ENCODE measurements around the gene MYO10.

Gene MYO10

DNA sequence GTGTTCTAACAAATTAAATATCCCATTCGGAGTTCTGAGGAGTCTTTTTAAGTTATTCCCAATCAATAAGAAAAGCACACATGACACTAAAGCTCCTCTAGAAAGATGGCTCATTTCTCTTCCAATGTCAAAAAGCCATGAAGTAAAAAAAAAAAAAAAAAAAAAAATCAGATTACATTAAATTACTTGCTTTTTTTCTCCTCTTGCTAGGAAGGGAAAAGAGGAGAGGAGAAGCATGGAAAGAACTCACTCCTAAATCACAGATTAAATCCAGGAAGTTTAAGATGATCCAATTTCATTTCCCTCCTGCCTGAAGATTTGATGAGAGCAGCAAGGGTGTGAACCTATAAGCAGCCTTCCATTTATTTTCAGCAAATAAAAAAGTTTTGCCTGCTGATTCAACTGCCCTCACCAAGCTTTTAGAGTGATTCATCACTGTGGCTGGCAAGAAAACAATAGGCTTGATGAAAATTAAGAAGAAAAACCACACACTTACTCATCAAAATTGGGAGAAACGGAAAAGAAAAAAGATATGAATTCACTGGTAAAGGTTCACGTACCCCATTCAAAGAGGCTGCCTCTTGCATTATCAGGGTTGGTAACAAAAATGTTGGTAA is 19.7 kb downstream of the MYO10 start:
- DNase-seq, result no peak

DNA sequence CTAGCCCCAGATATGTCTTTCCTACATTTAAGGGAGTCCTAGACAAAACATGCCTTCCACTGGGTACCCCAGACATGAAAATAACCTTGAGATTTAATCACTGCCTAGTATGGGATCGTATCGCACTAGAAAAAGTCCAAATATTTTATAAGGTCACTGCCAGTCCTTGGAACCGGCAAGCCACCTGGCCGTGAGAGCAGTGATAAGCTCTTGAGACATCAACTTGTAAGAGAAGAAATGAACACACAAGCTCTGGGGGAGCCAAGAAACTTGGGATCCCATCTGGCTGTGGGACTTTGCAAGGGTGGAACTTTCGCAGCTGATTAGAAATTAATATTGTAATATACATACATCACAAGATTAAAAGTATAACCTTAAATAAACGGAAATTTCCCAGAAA is 21.5 kb downstream of the MYO10 start:
- DNase-seq, result no peak

DNA sequence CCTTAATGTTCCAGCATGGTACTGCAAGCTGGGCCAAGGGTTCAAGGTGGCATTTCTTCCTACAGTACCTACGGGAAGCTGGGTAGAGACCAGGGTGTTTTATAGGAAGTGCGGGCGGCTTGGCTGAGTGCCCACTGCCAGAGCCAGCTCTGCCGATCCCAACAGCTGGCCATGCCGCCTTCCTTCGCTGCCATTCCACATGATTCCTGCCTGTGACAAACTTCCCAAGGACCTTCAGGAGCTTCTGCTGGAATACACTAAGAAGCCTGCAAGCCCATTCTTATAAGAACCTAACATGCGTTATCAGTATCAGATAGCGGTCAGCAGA is 22.0 kb downstream of the MYO10 start:
- DNase-seq, result no peak

DNA sequence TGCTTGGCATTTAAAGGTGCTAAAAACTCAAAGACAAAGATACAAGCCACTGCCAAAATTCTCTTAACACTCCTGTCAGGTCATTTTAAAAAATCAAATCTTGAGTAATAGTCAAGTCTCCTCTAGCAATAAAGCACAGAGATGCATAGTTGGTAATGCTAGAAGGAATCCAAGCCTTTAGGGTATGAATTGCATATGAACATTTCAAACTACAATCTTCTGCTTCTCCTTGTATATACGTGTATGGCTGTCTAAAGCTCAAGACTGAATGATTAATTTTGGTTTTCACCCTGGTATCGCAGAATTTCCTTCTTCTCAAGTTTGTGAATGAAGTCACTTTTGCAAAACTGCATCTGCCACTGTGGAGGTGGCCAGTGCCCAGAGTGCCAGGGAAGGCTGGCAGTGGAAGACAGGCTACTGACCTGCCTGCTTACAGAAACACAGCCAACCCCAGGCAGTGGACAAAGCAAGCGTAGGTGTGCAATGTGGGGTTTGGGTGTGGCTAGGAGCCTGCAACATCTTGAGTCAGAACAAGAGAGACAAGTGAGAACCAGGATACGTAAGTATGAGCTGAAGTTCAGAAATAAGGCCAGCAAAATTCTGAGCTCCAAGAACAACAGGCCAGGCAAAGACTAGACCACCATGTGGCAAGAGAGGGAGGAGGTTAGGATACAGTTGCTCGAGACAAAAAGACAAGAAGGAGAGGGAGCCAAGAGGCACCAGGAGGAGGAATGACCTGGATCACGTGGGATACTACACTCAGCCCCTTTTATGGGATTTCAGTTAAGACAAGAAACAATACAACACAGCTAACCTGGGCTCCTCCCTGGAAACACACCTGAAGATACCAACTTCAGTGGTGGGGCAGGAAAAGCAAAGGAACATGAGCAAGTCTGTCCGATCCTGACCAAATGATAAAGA is 22.6 kb downstream of the MYO10 start:
- no peak for DNase-seq

DNA sequence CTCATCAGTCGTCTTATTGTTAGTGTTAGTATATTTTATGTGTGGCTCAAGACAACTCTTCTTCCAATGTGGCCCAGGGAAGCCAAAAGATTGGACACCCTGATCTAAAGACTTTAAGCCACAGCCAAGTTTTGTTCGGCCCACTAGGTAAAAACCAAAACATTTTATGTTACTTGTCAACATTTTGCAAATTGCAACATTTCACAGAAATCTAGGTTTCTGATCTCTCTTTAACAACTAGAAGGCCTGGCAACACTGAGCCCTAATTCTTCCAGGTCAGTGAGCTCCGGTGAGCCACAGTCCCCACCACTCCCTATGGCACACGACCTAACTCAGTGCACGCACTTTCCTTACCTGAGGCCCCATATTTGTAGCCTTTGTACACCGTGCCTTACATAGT is 24.0 kb downstream of the MYO10 start:
- no peak for DNase-seq

DNA sequence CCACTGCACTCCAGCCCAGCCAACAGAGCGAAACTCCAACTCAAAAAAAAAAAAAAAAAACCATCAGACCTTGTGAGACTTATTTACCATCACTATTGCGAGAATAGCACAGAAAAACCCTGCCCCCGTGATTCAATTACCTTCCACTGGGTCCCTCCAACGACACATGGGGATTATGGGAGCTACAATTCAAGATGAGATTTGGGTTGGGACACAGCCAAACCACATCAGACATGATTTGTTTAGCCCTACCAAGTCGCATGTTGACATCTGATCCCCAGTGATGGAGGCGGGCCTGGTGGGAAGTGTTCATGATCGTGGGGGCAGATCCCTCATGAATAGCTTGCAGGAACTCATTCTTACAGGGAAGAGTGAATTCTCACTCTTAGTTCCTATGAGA is 26.6 kb downstream of the MYO10 start:
- DNase-seq, result no peak

DNA sequence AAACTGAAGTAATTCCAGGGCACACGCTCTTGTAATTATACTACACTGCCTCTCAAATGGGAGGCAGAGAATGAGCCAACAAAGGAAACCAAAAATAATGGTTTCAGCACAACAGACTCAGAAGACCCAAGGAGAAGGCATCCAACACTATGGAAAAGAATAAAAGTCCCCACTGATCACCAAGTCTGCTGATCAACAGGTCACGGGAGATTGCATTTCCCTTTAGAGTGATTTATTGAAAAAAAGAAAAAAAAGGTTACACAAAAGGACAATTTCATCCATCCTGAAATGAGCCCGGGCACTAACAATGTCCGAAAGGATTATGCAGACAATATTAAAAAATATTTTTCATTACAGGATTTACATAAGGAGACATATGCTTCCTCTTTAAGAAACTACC is 28.8 kb downstream of the MYO10 start:
- DNase-seq, result no peak

DNA sequence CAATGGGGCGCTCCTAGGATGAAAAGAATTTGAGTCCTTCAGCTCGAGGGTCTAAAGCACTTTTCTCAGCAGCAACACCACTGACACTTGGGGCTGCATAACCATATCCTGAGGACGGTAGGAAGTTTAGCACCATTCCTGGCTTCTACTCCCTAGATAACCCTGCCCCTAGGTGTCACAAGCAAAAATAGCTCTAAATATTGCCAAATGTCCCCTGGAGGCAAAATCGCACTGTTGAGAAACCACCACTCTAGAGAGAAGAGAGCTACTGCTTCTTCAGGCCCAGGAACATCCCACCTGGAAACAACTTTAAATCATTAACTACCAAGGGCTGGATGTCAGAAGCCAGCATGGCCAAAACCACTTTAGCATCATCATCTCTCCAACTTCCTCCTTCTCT is 29.8 kb downstream of the MYO10 start:
- no peak for DNase-seq

DNA sequence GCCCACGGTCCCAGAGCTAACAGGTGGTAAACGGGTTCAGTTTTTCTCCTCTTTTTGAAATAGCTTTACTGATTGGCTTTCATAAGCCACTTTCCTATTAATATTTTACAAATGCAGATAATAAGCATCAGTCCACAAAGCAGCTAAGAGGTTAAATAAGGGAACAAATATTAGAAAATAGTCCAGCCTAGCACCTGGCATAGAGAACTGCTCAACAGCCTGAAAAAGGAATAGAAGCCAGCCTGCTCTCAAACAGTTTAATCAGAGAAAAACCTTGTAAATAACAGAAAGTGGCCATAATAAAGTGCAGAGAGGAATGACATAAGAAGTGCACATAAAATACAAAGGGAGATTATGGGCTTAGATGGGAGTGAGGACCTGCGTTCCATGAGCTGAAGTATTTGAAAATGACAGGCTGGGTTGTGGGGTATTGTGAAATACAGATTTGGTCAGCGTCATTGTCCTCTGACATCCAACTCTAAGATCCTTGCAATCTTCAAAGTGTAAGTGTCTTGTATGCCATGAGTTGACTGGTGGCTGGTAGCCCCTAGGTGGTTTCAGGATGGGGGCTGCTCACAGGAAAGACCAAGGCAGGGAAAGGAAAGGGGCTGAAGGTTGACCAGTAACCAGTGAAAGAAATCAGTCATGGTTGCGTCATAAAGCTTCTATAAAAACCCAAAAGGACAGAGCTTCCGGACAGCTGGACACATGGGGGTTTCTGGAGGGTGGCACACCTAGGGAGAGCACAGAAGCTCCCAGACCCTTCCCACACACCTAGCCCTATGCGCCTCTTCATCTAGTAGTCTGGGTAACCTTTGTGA is 32.4 kb downstream of the MYO10 start:
- no peak for DNase-seq

DNA sequence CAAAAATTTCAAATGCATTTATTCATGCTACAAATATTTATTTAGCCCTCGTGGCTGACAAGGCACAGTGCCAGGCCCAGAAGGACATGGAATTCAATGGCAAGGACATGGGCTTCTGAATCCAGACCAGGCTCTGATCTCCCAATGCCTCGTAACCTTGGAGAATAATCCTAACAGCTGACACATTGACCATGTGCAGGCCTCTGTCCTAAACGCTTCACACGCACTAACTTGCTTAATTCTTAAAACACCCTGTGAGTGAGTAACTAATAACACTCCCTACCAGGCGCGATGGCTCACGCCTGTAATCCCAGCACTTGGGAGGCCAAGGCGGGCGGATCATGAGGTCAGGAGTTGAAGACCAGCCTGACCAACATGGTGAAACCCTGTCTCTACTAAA is 33.2 kb downstream of the MYO10 start:
- no peak for DNase-seq

DNA sequence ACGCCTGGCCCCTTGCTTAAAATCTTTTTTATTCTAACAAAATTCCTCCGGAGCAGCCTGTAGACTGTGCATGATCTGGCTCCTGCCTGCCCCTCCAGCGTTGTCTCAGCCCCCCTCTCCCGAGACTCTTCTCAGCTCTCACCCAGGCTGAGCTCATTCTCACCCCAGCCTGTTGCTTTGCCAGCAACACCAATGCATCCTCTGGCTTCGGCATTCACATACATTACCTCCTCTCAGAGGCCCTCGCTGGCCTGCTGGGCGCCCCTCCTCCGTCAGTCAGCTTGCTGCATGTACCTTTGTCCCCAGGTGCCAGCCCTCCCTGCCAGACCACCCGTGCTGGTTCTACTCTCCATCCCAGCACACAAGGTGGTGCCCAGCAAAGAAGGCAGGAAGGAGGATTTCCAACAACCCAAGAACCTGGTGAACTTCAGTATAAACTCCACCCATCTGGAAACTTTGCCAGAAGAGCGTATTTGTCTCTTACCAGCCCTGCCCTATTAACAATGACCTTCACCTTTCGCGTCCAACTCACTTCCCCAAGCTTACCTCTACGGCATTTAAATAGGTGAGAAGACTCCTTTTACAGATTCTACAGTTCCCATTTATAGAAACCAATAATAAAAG is 35.0 kb downstream of the MYO10 start:
- DNase-seq, result no peak

DNA sequence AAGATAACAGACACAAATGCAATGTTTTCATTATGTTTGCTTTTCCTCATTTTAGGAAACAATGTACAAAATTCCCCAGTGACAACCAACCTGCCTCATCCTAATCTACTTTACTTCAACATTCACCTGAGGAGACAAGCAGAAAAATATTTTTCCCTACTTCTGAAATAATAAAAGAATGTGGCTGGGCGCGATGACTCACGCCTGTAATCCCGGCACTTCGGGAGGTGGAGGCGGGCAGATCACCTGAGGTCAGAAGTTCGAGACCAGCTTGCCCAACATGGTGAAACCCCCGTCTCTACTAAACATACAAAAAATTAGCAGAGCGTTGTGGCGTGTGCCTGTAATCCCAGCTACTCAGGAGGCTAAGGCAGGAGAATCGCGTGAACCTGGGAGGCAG is 36.9 kb downstream of the MYO10 start:
- DNase-seq, result no peak

DNA sequence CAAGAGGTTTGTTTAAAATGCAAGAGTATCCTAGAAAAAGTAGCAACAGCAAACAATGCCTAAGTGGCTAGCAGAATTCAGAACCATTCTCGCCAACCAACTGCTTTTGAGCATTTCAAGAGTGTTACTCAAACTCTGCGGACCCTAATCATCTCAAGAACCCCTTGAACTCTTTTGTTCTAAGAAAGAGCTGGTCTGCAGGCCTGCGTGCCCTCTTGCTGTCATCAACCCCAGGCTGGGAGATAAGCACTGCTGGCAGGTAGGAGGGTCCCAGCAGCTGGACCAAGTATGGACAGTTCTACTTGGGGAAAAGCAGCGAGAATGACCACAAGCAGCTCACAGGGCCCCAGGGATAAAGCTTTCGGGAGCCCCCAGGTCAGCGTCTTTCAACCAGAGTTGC is 38.3 kb downstream of the MYO10 start:
- DNase-seq, result no peak

DNA sequence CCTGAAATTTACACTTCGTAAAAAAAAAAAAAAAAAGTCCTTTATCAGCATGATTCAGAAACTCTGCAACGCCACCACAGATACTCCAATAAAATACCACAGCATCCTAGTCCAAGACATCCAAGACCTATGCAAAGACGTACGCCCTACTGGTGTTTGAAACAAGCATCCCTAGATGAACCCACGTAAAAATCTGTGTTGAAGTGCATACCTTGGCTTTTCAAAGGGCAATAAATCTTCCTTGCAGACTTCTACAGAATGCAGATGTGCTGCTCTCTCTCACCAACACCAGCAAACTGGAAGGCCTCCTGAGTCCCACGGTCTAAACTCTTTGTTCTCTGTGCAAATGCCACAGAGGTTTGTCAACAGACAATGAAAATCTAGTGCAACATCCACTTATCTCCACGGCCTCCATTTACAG is 38.8 kb downstream of the MYO10 start:
- DNase-seq, result no peak

DNA sequence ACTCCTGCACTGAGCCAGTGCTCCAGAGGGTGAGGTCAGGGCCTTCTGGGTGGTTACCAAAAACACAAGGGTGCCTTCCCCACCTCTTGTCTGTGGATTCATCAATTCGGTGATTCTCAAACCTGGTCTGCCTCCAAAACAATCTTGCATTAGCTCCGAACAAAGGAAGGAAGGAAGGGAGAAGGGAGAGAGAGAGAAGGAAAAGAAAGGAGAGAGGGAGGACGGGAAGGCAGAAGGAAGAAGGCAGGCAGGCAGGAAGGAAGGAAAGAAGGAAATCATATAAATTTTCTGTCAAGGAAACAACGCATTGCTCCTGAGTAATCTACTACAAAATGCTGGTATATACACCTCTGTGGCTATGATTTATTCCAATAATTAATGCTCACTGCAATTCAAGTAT is 39.3 kb downstream of the MYO10 start:
- no peak for DNase-seq

DNA sequence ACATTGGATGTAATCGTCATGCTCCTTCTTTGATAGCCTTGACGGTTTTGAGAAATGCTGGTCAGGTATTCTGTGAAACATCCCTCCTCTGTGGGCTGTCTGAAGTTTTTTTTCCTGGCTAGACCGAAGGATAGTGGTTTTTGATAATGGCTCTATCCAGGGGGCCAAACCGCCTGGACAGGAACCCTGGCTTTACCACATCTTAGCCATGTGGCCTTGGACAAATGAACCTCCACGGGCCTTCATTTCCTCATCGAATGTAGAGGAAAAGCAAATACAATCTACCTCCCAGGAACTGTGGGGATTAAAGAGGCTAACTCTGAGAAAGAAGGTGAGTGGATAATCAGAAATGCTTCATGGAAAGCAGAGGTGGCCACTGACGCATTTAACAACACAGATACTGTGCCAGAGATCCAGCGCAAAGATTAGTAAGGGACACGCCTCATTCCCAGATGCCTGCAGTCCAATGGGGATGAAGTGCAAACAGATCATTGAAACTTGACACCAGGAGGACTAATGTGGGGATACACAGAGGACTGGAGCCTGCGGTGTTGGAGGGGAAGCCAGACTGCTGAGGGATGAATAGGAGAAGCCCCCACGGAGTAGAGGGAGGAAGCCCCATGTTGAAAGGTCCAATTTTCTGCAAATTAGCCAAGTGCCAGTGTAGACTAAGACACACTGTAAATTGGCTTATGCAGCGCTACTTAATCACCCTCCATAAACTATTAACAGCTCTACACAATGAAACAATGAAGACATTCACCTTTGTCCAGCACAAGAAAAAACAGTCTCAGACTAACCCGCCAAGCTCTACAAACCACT is 41.6 kb downstream of the MYO10 start:
- DNase-seq, result no peak

DNA sequence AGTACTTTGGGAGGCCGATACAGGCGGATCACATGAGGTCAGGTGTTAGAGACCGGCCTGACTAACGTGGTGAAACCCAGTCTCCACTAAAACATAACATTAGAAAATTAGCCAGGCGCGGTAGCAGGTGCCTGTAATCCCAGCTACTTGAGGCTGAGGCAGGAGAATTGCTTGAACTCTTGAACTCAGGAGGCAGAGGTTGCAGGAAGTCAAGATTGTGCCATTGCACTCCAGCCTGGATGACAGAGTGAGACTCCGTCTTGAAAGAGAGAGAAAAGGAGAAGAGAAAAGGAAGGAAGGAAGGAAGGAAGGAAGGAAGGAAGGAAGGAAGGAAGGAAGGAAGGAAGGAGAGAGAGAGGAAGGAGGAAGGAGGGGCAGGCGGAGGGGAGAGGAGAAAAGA is 45.1 kb downstream of the MYO10 start:
- DNase-seq, result no peak

DNA sequence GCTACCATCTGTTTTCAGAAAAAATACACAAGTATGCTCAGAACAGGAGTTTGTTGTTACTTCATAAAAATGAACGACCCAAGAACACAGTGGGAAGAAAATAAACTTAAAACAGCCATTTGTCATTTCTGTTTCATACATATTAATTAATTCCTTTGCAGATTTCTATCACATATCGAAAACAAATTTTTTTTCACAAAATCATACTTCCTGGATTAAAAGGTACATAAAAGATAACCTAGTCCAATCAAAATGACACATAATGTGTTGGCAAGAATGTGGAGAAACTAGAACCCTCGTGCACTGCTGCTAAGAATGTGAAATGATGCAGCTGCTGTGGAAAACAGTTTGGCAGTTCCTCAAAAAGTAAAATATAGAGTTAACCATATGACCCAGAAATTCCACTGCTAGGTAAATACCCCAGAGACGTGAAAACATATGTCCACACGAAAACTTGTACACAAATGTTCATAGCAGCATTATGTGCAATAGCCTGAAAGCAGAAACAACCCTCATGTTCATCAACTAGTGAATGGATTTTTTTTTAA is 46.0 kb downstream of the MYO10 start:
- DNase-seq, result no peak

DNA sequence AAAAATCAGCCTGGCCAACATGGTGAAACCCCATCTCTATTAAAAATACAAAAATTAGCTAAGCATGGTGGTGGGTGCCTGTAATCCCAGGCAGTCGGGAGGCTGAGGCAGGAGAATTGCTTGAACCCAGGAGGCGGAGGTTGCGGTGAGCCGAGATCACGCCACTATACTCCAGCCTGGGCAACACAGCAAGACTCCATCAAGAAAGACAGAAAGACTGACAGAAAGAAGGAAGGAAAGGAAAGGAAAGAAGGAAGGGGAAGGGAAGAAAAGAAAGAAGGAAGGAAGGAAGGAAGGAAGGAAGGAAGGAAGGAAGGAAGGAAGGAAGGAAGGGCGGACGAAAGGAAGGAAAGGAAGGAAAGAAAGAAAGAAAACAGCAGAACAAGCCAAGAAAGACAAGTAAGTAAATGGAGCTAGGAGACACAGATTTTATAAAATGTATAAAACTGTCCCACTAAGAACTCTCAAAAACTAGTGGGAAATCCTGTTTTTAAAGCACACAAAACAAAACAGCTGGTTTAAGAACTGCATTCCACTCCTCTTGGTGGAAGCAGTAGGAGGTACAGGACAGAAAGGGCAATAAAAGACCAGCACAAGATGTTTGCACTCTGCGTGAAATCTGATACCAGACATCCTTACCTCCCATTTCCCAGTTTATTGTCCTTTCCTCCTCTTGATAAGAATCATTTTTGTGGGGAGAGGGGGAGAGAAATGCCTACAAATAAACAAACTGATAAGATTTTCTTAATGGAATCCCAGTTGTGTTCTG is 46.7 kb downstream of the MYO10 start:
- no peak for DNase-seq

DNA sequence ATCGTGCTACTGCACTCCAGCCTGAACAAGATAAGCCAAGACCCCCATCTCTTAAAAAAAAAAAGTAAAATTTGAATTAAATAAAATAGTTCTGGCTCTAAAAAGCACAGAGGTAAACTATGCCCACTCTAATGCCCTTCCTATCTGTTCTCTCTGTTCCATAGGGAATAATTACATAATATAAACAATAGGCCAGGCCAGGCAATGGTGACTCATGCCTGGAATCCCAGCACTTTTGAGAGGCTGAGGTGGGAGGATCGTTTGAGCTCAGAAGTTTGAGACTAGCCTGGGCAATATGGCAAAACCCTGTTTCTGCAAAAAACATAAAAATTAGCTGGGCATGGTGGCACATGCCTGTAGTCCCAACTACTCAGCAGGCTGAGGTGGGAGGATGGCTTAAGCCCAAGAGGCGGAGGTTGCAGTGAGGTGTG is 47.4 kb downstream of the MYO10 start:
- DNase-seq, result no peak

DNA sequence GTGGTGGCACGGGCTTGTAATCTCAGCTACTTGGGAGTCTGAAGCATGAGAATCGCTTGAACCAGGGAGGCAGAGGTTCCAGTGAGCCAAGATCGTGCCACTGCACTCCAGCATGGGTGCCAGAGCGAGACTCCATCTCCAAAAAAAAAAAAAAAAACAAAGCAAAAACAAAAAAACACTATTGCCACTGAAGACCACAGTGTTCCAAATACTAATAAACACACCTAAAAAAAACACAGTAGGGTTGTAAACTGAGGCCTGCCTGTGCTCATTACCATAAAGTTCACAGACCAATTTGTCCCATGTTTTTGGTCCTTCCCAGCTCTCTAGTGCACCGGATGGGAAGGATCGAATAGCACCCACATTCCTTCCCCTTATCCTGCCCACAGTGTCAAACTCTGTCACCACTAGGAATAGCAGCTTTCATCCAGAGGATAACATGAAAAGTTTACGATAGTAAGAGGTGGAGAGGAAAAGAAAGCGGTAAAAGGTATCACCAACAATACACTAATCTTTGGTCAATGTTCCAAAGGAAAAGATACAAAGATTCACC is 49.2 kb downstream of the MYO10 start:
- no peak for DNase-seq

Measured in activated T-cell treated with anti-CD3 and anti-CD28 coated beads, Interleukin-2, amount 50 U/mL, for 48 hours (primary cell).